NCI-H226 (cell line): ENCODE data around the gene NEU1.
"Not testable (repeated sequence)": the region's sequence is repeated elsewhere in the genome, so short reads cannot be mapped to it uniquely, and the experiment has no call there.

Source experiments
- DNase-seq: peaks from one replicate; pipeline ENCODE4 v3.0.0-alpha.2; 2015

The NEU1 gene

DNA sequence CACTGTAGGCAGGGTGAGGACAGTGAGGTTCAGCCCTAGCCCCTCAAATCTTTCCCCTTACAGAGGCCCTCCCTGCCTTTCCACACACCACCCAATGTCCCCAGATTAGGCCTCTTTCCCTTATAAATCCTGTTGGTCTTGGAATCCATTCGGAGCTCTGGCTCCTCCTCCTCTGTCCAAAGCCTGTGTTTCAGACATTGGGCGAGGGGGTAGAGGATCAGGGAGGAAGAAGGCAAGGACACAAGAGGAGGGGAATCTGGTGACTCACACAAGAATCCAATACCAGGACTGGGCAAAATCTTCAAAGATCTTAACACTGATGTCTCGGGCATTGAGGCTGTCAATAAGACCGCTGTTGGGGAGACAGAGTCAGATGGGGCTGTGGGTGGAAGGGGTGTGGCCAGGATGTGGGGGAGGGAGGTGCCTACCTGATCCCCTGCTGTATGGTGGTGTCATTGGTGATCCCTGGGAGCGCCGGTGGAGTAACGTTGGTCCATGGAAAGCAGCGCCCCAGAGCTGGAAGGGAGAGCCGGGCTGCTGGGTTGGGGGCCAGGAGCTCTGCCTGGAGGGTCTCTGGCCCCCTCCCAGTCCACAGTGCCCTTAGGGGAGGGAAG, 8.5 kb upstream of the NEU1 start:
- DNase-seq = no peak

DNA sequence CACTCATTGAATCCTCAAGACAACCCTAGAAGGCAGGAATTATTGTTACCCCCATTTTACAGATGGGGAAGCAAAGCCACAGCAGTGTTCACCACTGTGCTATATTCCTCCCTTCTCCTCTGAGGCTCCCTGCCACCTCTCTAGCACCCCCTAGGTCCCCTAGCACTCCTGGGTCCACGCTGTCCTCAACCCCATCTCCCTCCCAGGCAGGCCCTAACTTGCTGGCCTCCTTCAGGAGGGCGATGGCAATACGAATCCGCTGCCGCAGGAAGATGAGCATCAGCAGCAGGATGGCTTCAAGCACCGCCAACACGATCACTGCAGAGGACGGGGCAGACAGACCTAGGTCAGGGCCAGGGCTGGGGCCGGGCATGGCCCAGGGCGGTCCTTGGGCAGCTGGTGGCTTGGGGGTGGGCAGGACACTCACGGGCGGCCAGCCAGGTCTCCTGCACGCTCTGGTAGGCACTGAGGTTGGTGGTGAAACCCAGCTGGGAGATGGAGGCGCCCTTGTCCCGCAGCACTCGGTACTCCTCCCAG, 7.8 kb upstream of the NEU1 start:
- DNase-seq = no peak

DNA sequence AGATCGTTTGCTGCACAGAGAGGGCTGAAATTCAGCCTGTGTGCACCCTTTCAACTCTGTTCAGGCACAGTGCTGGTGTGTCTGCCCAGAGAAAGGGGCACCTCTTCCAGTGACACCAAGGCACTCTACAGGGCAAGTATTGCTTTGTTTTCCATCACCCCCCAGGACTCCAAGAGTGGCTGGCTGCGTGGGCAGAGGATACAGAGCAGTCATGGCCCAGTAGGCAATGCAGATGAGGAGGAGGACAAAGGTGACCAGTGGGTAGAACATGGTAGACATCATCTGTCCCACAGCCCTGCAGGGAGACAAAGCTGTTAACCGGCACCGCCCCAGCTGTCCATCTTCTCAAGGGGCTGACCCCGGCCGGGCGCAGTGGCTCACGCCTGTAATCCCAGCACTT, 6.7 kb upstream of the NEU1 start:
- DNase-seq = no peak

DNA sequence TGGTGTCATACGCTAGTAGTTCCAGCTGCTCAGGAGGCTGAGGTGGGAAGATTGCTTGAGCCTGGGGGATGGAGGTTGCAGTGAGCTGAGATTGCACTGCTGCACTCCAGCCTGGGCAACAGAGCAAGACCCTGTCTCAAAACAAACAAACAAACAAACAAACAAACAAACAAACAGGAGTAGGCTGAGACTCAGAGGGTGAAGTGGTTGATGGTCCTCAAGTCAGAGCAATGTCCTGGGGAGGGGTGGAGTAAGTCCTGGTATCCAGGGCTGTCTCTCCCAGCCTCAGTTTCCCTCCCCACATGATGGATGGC, 6.0 kb upstream of the NEU1 start:
- not testable (repeated sequence) for DNase-seq

DNA sequence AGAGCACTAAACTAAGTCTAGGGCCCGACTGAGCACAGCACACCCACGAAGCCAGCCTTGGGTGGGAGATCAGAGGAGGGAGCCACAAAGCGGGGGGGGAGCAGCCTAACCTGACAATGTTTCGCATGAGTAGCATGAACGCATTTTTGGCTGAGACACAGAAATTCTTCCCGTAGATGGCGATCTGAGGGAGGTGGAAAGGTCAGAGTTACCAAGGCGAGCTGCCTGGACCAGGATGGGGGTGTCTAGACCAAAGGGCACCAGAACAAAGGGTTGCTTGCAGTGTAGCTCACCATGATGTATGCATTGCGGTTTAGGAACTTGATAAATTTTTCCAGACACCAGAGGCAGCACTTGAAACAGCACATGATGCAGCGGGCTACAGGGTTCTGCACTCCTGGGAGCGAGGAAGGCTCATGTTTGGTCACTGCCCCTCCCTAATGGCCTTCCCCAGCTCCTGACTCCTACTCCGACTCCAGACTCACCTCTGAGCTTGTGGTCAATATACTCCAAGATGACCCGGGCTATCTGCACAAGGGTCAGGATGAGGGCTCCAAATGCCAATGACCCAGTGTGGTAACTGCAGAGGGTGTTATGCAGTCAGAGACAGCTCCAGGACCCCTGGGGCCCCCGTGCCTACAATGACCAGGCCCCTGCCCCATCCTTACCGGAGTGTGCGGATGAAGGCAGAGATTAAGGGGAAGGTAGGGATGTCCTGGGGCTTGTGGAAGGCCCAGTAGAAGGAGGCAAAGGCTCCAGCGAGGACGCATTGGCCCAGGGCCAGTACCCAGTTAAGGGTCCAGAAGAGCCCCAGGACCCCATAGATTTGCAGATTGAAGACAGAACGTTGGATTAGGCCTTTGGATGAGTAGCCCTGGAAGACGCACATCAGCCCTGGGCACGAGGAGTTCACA, 2.8 kb upstream of the NEU1 start:
- no peak for DNase-seq

DNA sequence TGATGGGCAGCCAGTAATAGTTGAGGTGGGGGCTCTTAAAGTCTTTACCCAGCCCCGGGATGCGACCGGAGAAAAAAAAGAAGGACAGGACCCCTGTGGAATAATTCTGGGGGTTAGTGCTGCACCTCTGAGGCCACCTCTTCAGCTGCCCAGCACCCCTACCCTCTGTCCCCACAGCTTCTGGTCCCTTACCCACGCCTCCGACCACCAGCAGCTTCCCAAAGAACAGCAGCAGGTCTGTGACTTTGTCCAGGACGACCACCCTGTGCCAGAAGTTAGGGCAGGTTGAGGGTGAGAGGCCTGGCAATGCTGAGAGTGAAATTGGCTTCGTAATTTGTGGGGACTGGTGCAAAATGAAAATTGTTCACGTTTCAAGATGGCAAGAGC, 2.2 kb upstream of the NEU1 start:
- DNase-seq = no peak

DNA sequence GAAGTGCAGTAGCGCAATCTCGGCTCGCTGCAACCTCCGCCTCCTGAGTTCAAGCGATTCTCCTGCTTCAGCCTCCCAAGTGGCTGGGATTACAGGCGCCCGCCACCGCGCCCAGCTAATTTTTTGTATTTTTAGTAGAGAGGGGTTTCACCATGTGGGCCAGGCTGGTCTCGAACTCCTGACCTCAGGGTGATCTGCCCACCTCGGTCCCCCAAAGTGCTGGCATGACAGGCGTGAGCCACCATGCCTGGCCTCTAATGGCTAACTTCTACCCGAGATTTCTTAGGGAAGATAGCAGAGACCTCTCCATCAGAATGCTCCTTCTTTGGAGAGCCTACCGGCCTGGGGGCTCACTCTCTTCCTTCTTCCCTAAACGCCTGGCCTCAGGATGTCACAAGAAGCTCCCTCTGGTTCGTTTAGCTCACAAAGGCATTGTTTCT, 1.5 kb upstream of the NEU1 start:
- DNase-seq = not testable (repeated sequence)

DNA sequence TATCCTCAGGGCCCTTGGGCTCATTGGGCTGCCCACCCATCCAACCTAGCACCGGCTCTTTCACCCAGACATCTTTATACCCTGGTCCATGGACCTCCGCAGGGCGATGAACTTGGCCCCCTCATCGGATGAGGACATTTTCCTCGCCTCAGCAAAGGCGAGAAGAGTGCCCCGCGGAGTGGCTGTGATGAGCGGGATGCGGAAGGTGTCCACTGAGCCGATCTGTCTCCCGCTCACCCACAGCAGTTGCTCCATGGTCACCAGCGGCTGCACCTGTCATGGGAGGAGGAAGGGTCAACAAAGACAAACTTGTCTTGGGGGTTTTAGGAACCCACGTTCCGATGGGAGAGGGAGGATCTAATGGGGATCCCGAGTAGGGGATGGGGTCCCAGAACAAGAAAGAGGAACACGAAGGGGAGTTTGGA, 690 bp downstream of the NEU1 start:
- DNase-seq = no peak

DNA sequence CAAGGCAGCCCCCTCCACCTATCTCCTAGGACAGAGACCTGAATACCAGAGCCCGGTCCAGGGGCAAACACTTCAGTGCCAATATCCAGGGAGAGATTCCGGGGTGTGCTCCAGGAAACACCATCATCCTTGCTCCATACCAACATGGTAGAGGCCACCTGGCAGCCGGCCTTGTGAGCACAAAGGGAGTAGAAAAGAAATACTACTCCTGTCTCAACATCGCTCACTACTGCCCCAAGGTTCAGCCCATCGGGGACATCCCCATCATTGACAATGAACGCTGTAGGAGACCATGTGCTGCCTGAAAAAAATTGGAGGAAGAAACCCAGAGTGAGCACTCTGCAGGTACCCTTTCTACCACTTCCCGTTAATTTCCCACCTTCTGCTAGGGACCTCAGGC, 1.5 kb downstream of the NEU1 start:
- DNase-seq = no peak

DNA sequence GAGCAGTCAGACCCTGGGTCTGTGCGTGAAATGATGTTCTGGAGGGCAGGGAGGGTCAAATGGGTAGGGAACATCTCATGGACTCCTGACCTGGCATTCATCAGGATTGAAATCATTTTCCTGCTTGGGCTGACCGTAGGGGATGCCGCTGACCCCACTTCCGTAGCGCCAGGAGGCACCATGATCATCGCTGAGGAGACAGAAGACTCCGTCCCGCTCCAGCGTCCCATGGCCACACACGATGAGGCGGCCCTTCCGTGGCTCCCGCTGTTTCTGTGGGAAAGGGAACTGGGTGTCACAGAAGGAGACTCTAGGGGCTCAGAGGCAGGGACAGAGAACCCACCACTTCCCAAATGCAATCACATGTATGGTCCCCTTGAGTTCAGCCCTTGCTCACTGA, 2.3 kb downstream of the NEU1 start:
- no peak for DNase-seq

DNA sequence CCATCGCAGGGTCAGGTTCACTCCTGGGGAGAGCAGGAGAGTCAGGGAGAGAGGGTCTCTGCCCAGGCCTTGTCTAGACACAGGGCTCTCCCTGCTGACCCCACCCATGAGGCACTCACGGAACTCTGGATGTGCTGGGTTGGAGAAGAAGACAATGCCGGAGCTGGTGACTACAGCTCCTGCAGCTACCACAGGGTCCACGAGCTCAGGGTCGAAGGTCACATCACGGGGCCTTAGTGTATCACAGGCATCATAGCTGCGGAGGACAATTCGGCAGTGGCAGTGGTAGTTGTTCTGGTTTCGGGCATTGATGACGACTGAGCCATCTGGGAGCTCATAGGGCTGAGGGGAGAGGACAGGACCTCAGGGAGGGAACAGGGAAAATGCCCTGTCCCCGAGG, 2.7 kb downstream of the NEU1 start:
- no peak for DNase-seq

DNA sequence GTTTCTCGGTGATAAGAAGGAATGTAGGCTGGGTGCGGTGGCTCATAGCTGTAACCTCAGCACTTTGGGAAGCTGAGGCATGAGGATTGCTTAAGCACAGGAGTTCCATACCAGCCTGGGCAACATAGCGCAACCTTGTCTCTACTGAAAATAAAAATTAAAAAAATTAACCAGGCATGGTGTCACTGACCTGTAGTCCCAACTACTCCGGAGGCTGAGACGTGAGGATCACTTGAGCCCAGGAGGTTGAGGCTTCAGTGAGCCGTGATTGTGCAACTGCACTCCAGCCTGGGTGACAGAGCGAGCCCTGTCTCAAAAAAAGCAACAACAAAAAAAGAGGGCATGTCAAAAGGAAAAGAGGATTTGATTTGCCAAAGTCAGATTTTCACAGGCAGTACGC, 3.9 kb downstream of the NEU1 start:
- no peak for DNase-seq

DNA sequence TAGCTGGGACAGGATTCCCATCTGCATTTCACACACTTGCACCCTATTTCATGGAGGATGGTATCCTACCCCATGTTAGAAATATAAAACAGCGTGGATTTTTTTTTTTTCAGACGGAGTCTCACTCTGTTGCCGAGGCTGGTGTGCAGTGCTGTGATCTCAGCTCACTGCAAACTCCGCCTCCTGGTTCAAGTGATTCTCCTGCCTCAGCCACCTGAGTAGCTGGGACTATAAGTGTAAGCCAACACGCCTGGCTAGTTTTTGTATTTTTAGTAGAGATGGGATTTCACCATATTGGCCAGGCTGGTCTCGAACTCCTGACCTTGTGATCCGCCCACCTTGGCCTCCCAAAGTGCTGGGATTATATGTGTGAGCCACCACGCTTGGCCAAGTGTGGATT, 4.8 kb downstream of the NEU1 start:
- DNase-seq = not testable (repeated sequence)

DNA sequence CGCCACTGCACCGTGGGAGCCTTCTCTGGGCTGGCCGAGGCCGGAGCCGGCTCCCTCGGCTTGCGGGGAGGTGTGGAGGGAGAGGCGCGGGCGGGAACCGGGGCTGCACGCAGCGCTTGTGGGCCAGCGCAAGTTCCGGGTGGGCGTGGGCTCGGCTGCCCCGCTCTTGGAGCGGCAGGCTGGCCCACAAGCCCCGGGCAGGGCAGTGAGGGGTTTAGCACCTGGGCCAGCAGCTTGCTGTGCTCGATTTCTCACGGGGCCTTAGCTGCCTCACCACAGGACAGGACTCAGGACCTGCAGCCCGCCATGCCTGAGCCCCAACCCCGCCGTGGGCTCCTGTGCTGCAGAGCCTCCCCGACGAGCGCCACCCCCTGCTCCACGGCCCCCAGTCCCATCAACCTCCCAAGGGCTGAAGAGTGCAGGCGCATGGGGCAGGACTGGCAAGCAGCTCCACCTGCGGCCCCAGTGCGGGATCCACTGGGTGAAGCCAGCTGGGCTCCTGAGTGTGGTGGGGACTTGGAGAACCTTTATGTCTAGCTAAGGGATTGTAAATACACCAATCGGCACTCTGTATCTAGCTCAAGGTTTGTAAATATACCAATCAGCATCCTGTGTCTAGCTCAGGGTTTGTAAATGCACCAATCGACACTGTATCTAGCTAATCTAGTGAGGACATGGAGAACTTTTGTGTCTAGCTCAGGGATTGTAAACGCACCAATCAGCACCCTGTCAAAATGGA, 10.5 kb downstream of the NEU1 start:
- not testable (repeated sequence) for DNase-seq

DNA sequence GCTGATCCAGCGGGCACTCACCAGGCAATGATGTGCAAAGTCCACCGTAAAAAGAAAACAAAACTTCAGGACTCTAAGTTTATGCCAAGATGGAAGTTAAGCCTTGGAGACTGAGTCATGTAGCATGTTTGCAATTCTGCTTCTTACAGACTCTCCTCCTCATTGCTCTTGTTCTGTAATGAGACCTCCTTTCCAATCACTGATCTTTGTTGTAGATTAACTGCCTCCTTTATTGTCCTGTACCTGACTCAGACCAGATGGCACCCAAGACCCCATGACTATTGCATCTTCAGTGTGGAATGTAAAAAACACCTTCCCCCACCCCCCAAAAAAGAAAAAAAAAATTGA, 11.2 kb downstream of the NEU1 start:
- DNase-seq = no peak

DNA sequence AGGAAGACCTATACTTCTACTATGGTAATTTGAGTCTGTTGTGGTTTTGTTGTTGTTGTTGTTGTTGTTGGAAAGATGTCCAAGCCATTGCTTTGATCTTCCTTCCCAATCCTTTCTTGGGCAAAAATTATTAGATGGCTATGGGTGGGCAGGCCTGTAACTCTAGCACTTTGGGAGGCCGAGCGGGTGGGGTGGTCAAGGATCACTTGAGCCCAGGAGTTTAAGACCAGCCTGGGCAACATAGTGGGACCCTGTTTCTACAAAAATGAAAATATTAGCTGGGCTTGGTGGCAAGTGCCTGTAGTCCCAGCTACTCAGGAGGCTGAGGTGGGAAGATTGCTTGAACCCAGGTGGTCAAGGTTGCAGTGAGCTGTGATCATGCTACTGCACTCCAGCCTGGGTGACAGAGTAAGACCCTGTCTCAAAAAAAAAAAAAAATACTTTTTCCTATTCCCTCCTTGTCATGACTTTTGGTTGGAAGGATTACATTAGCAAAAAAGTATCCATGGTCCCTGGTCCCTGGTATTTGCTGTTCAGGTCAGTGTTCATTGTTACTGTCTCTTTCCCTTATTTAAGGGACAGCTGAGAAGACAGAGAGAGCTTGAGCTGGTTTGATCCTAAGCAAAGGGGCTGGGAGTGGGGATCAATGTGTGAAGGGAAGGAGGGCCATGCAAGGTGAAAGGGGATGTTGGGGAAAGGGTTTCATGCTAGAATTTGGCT, 11.7 kb downstream of the NEU1 start:
- no peak for DNase-seq

DNA sequence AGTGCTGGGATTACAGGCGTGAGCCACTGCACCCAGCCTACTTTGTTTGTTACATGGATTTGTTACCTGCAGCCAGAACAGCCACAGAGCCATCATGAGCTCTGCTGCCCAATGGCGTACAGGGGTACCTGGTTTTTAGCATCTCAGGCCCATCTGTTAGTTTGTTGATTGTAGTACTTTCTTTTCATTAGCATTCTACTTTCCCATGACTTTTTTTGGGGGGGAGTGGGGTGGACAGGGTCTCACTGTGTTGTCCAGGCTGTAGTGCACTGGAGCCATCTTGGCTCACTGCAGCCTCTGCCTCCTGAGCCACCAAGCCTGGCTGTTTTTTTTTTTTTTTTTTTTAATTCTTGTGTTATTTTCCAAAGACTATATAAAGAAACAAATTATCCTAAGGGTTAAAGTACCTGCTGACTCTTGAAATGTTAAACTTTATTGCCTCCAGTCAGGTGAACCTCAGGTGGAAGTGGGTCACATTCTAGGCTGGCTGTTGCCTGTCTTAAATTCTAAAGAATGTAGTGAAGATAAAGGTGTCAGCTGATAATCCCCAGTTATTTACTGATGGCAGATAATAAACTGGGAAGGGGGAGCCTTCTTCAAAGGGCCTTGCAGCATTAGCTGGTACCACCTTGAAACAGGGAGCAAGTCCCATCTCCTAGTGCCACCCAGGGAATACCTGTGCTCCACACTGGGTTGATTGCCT, 15.2 kb downstream of the NEU1 start:
- DNase-seq = no peak

DNA sequence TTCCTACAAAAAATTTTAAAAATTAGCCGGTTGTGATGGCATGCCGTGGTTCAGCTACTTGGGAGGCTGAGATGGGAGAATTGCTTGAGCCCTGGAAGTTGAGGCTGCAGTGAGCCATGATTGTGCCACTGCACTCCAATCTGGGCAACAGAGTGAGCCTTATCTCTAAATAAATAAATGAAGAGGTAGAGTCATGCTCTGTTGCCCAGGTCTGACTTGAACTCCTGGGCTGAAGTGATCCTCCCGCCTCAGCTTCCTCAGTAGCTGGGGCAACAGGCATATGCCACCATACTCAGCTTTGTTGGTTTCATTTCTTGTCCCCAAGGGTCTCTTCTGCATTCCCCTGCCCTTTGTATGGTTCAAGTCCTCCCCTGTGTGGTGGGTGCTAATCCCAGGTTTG, 18.1 kb downstream of the NEU1 start:
- DNase-seq = no peak

DNA sequence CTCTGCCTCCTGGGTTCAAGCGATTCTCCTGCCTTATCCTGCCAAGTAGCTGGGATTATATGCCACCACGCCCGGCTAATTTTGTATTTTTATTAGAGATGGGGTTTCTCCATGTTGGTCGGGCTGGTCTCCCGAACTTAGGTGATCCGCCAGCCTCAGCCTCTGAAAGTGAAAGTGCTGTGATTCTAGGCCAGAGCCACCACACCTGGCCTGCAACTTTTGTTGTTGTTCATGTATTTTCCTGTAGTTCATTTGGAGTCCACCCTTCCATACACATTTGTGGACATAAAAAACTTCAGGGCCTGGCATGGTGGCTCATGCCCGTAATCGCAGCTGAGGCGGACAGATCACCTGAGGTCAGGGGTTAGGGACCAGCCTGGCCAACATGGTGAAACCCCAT, 20.6 kb downstream of the NEU1 start:
- DNase-seq = no peak

DNA sequence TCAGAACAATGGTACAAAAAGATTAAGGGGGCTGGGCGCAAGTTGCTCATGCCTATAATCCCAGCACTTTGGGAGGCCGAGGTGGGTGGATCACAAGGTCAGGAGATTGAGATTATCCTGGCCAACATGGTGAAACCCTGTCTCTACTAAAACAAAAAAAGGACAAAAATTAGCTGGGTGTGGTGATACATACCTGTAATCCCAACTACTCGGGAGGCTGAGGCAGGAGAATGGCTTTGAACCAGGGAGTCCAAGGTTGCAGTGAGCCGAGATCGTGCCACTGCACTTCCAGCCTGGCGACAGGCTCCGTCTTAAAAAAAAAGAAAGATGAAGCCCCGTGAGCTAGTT, 22.9 kb downstream of the NEU1 start:
- DNase-seq = not testable (repeated sequence)

DNA sequence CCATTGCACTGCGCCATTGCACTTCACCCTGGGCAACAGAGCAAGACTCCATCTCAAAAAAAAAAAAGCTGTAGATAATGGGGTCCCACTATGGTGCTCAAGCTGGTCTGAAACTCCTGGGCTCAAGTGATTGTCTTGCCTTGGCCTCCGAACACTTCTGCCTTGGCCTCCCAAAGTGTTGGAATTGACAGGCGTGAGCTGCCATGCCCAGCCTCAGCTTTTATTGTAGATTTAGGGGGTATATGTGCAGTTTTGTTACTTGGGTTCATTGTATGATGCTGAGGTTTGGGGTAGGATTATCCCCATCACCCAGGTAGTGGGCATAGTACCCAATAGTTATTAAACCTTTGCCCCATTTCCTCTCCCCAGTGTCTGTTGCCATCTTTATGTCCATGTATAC, 23.7 kb downstream of the NEU1 start:
- DNase-seq = no peak

DNA sequence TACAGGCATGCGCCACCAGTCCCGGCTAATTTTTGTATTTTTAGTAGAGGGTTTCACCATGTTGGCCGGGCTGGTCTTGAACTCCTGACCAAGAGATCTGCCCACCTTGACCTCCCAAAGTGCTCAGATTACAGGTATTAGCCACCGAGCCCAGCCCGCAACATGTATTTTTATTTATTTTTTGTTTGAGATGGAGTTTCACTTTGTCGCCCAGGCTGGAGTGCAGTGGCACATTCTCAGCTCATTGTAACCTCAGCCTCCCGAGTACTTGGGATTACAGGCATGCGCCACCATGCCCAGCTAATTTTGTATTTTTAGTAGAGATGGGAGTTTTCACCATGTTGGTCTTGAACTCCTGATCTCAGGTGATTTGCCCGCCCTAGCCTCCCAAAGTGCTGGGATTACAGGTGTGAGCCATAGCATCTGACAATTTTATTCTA, 24.5 kb downstream of the NEU1 start:
- DNase-seq = not testable (repeated sequence)
